ENCODE results near the gene MTPN.

The MTPN gene

DNA sequence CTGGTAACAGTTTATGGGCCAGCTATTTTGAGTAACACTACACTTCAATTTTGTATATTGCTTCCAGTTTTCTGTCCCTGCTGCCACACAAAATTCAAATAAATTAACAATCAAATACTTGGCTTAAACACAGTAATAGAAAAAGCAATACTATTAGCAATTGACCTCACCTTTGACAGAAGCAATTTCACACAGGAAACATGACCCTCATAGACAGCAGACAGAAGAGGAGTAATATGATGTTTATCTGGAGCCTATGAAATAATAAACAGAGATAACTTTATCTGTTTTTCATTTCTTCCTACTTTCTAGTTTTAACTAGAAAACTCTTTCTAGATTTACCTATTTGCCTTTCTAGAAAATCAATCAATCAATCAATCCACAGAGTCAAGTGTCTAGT is 26.7 kb downstream of the MTPN start:
- Histone ChIP-seq H3K27me3 (ENCODE audit: low read depth, low read length) (no peaks in the 10 kb centered on the region), H3K4me3 (ENCODE audit: low read depth in 1 of 2, low read length in 2 of 2) (no peak overlapping the region), H3K27ac (ENCODE audit: low read length) (no peak overlapping the region), H3K9me3 (ENCODE audit: control insufficient read depth in 1 of 2, low read length in 2 of 2) (no peaks in the 10 kb centered on the region), H3K4me1 (ENCODE audit: control insufficient read depth in 1 of 2, insufficient read depth in 2 of 2, low read length in 2 of 2) (no peaks in the 10 kb centered on the region), H3K36me3 (ENCODE audit: control insufficient read depth in 1 of 2, insufficient read depth in 2 of 2, low read length in 2 of 2) (peaks cover 22 to 24% of the 10 kb centered on the region in 2 donors)

DNA sequence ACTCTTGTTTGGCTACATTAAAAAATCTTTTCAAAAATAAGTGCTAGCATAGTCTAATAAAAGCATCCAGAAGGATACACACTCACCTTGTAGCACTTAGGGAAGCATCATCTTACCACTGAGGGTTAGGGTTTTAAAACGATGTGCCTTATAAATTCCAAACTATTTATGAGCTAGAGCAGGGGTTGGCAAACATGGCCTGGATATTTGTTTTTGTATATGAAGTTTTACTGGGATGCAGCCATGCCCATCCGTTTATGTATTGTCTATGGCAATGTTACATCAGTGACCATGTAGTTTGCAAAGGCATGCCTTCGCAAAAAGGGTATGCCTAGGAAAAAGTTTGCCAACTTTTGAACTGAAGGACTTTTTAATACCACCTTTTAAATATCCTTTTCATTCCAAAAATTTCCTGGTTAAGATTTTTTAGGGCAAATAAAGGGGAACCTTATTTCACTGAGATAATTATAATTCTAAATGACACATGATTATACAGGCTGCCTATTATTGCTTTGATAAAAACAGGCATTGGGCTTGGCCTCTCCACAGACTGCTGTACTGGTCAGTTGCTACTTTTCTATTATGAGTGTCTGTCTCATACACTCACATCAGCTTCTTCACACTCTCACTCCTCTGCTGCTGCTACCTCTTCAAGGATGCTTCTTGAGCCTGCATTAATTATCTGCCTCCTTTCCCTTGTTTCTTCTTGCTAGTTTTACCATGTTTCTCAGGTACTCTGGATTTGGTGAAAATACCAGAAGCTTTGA is 30.7 kb downstream of the MTPN start:
- H3K4me3 ChIP-seq (ENCODE audit: low read depth in 1 of 2, low read length in 2 of 2), result no peak overlapping the region
- no peaks in the 10 kb centered on the region for H3K9me3 ChIP-seq (ENCODE audit: control insufficient read depth in 1 of 2, low read length in 2 of 2)
- no peaks in the 10 kb centered on the region for H3K27me3 ChIP-seq (ENCODE audit: low read depth, low read length)
- H3K36me3 ChIP-seq (ENCODE audit: control insufficient read depth in 1 of 2, insufficient read depth in 2 of 2, low read length in 2 of 2), result peaks cover 22 to 24% of the 10 kb centered on the region in 2 donors
- H3K27ac ChIP-seq (ENCODE audit: low read length), result no peak overlapping the region
- H3K4me1 ChIP-seq (ENCODE audit: control insufficient read depth in 1 of 2, insufficient read depth in 2 of 2, low read length in 2 of 2), result no peaks in the 10 kb centered on the region

DNA sequence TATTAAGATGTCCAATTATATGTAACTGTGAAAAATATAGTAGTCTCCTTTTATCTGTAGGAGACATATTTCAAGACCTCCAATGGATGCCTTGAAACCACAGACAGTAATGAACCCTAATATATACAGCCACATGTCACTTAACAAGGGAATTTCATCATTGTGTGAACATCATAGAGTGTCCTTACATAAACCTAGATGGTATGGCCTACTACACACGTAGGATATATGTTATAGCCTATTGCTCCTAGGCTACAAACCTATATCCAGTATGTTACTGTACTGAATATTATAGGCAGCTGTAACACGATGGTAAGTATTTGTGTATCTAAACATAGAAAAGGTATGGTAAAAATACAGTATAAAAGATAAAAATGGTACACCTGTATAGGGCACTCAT is 32.4 kb downstream of the MTPN start:
- Histone ChIP-seq H3K4me3 (ENCODE audit: low read depth in 1 of 2, low read length in 2 of 2) (no peak overlapping the region), H3K36me3 (ENCODE audit: control insufficient read depth in 1 of 2, insufficient read depth in 2 of 2, low read length in 2 of 2) (peaks cover 10 to 11% of the 10 kb centered on the region in 2 donors), H3K9me3 (ENCODE audit: control insufficient read depth in 1 of 2, low read length in 2 of 2) (no peaks in the 10 kb centered on the region), H3K27me3 (ENCODE audit: low read depth, low read length) (no peaks in the 10 kb centered on the region), H3K27ac (ENCODE audit: low read length) (no peak overlapping the region), H3K4me1 (ENCODE audit: control insufficient read depth in 1 of 2, insufficient read depth in 2 of 2, low read length in 2 of 2) (no peaks in the 10 kb centered on the region)

DNA sequence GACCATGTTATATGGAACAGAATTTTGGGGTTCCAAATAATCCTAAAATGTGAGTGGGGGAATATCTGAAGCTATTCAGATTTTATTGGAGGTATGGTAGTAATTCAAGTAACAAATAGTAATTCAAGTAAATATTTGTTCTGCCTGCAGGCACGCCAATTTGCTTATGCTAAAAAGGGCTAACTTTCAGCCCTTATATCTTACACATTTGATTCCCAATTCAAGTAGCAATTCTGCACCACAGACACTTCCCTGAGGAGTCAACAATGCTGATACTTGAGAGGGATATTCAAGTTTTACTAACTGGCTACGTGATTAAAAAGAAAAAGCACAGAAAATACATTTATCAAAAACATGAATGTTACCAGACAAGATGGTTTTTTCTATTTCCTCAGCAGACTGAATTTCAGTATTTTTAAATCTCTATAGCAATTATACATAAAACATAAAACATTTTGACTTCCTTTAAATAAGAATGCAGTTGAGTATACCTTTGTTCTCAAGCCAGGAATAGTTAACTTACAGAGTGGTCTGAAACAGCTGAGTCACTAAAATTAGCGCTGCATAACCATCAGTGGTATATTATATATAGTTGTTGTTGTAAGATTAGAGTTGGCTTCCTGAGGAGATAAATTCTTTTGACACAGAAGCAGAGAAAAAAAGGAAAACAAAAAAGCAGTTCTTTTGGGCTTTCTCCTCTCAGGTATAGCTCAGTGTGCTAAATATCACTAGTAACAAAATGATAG is 33.9 kb downstream of the MTPN start:
- no peak overlapping the region for H3K4me3 ChIP-seq (ENCODE audit: low read depth in 1 of 2, low read length in 2 of 2)
- no peaks in the 10 kb centered on the region for H3K4me1 ChIP-seq (ENCODE audit: control insufficient read depth in 1 of 2, insufficient read depth in 2 of 2, low read length in 2 of 2)
- no peak overlapping the region for H3K27ac ChIP-seq (ENCODE audit: low read length)
- no peaks in the 10 kb centered on the region for H3K9me3 ChIP-seq (ENCODE audit: control insufficient read depth in 1 of 2, low read length in 2 of 2)
- H3K27me3 ChIP-seq (ENCODE audit: low read depth, low read length), result no peaks in the 10 kb centered on the region
- H3K36me3 ChIP-seq (ENCODE audit: control insufficient read depth in 1 of 2, insufficient read depth in 2 of 2, low read length in 2 of 2), result peaks cover 6 to 10% of the 10 kb centered on the region in 2 donors

DNA sequence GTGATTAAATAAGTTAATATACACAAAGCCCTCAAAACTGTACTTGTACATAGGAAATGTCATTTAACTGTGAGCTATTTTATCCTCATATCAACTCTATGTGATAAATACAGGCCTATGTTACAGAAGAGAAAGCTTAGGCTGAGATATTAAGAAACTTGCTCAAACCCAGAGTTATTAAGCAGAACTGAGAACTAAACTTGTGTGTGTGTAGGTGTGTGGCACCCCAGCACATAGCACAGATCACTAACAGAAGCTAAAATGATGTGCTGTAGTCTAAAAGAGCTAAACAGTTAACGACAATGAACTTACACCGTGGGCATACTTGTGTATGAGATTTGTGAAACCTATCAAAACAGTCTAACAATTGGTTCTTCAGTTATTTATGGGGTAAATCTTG is 34.5 kb downstream of the MTPN start:
- H3K27me3 ChIP-seq (ENCODE audit: low read depth, low read length), result no peaks in the 10 kb centered on the region
- H3K36me3 ChIP-seq (ENCODE audit: control insufficient read depth in 1 of 2, insufficient read depth in 2 of 2, low read length in 2 of 2), result peaks cover 6 to 10% of the 10 kb centered on the region in 2 donors
- no peak overlapping the region for H3K4me3 ChIP-seq (ENCODE audit: low read depth in 1 of 2, low read length in 2 of 2)
- no peaks in the 10 kb centered on the region for H3K4me1 ChIP-seq (ENCODE audit: control insufficient read depth in 1 of 2, insufficient read depth in 2 of 2, low read length in 2 of 2)
- H3K9me3 ChIP-seq (ENCODE audit: control insufficient read depth in 1 of 2, low read length in 2 of 2), result no peaks in the 10 kb centered on the region
- no peak overlapping the region for H3K27ac ChIP-seq (ENCODE audit: low read length)

GRCh38 chr7:135940077-135941075 is 36.8 kb downstream of the MTPN start:
- H3K4me1 ChIP-seq (ENCODE audit: control insufficient read depth in 1 of 2, insufficient read depth in 2 of 2, low read length in 2 of 2), result no peaks in the 10 kb centered on the region
- no peak overlapping the region for H3K27ac ChIP-seq (ENCODE audit: low read length)
- H3K36me3 ChIP-seq (ENCODE audit: control insufficient read depth in 1 of 2, insufficient read depth in 2 of 2, low read length in 2 of 2), result no peaks in the 10 kb centered on the region
- H3K4me3 ChIP-seq (ENCODE audit: low read depth in 1 of 2, low read length in 2 of 2), result no peak overlapping the region
- no peaks in the 10 kb centered on the region for H3K9me3 ChIP-seq (ENCODE audit: control insufficient read depth in 1 of 2, low read length in 2 of 2)
- H3K27me3 ChIP-seq (ENCODE audit: low read depth, low read length), result no peaks in the 10 kb centered on the region

DNA sequence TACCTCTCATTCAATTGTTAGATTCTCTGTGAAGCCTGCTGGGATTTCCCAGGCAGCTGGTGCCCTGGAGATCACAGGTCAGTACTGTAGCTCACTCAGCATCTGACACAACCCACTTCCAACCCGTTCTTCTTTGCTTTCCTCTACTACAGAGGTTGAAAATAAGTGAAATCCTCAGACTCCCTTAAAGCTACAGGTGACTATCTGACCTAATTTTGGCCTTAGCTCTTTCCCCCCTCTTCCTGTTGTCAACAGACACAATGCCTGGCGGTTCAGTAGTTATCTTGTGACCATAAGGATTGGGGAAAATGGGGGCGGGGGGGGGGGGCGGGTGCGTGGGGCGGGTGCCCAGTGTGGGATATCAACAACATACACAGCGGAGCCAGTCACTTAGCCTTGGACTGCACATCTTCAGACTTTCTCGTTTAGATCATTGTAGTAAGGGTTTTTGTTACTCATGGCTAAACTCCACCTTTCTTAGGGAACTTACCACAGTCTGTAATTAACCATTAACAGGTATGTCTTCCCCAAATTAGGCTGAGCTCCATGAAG is 37.8 kb downstream of the MTPN start:
- Histone ChIP-seq H3K36me3 (ENCODE audit: control insufficient read depth in 1 of 2, insufficient read depth in 2 of 2, low read length in 2 of 2) (no peaks in the 10 kb centered on the region), H3K4me3 (ENCODE audit: low read depth in 1 of 2, low read length in 2 of 2) (no peak overlapping the region), H3K9me3 (ENCODE audit: control insufficient read depth in 1 of 2, low read length in 2 of 2) (no peaks in the 10 kb centered on the region), H3K4me1 (ENCODE audit: control insufficient read depth in 1 of 2, insufficient read depth in 2 of 2, low read length in 2 of 2) (no peaks in the 10 kb centered on the region), H3K27ac (ENCODE audit: low read length) (no peak overlapping the region), H3K27me3 (ENCODE audit: low read depth, low read length) (no peaks in the 10 kb centered on the region)

GRCh38 chr7:135938563-135938962 is 38.6 kb downstream of the MTPN start:
- H3K27me3 ChIP-seq (ENCODE audit: low read depth, low read length), result no peaks in the 10 kb centered on the region
- H3K4me3 ChIP-seq (ENCODE audit: low read depth in 1 of 2, low read length in 2 of 2), result no peak overlapping the region
- H3K4me1 ChIP-seq (ENCODE audit: control insufficient read depth in 1 of 2, insufficient read depth in 2 of 2, low read length in 2 of 2), result no peaks in the 10 kb centered on the region
- H3K36me3 ChIP-seq (ENCODE audit: control insufficient read depth in 1 of 2, insufficient read depth in 2 of 2, low read length in 2 of 2), result no peaks in the 10 kb centered on the region
- no peak overlapping the region for H3K27ac ChIP-seq (ENCODE audit: low read length)
- no peaks in the 10 kb centered on the region for H3K9me3 ChIP-seq (ENCODE audit: control insufficient read depth in 1 of 2, low read length in 2 of 2)

GRCh38 chr7:135938086-135938485 is 39.1 kb downstream of the MTPN start:
- Histone ChIP-seq H3K9me3 (ENCODE audit: control insufficient read depth in 1 of 2, low read length in 2 of 2) (no peaks in the 10 kb centered on the region), H3K4me3 (ENCODE audit: low read depth in 1 of 2, low read length in 2 of 2) (no peak overlapping the region), H3K27ac (ENCODE audit: low read length) (no peak overlapping the region), H3K4me1 (ENCODE audit: control insufficient read depth in 1 of 2, insufficient read depth in 2 of 2, low read length in 2 of 2) (no peaks in the 10 kb centered on the region), H3K36me3 (ENCODE audit: control insufficient read depth in 1 of 2, insufficient read depth in 2 of 2, low read length in 2 of 2) (no peaks in the 10 kb centered on the region), H3K27me3 (ENCODE audit: low read depth, low read length) (no peaks in the 10 kb centered on the region)

GRCh38 chr7:135936497-135937217 is 40.5 kb downstream of the MTPN start:
- Histone ChIP-seq H3K9me3 (ENCODE audit: control insufficient read depth in 1 of 2, low read length in 2 of 2) (no peaks in the 10 kb centered on the region), H3K27me3 (ENCODE audit: low read depth, low read length) (no peaks in the 10 kb centered on the region), H3K4me3 (ENCODE audit: low read depth in 1 of 2, low read length in 2 of 2) (no peak overlapping the region), H3K36me3 (ENCODE audit: control insufficient read depth in 1 of 2, insufficient read depth in 2 of 2, low read length in 2 of 2) (no peaks in the 10 kb centered on the region), H3K27ac (ENCODE audit: low read length) (no peak overlapping the region), H3K4me1 (ENCODE audit: control insufficient read depth in 1 of 2, insufficient read depth in 2 of 2, low read length in 2 of 2) (no peaks in the 10 kb centered on the region)

Measured in muscle layer of duodenum (tissue), 2 donors.